GM19351 (cell line): ENCODE results near the gene AVPR1B.
"Not testable (repeated sequence)": the region's sequence is repeated elsewhere in the genome, so short reads cannot be mapped to it uniquely, and the experiment has no call there.

ENCODE experiments used
- ATAC-seq: cut with Tn5 transposase; IDR thresholded peaks from one replicate; pipeline ENCODE4 v1.9.1; 2021; ENCODE audit warnings: mild to moderate bottlenecking, moderate library complexity; ENCODE audit not compliant: unreplicated experiment

Gene AVPR1B

DNA sequence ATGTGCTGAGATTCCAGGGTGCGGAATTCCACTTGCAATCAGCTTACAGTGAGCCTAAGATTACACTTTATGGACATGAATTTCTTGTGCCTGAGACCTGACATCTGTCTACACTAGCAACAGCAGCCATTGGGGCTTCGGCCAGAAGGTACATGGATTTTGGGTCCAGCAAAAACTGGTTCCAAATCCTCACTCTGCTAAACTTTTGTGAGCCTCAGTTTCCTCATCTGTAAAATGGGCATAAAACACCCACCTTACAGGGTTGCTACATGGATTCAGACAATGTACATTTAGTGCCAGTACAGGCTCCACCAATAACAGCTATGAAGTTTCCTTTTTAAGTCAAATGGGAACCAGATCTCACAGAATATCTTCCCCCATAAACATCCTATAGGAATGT is 33.4 kb downstream of the AVPR1B start:
- ATAC-seq, result no peak

GRCh38 chr1:206082831-206083695 is 34.1 kb downstream of the AVPR1B start:
- ATAC-seq, result no peak

DNA sequence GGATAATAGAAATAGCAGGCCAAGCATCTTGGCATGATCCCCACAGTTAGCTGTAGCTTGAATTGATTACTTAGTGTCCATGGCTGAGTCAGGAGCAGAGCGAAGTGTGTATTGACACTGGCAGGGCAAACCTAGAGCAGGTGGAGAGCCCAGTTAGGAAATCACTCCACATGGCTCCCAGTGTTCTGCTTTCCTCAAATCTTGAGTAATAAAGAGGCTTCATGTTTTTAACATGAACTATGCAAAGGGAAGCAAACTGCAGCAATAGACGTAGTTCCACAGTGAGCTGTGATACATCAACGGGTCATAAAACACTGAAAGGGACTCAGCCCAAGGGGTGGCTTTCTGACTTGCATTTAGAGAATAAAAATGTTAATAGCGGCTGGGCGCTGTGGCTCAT is 35.3 kb downstream of the AVPR1B start:
- ATAC-seq, result no peak

DNA sequence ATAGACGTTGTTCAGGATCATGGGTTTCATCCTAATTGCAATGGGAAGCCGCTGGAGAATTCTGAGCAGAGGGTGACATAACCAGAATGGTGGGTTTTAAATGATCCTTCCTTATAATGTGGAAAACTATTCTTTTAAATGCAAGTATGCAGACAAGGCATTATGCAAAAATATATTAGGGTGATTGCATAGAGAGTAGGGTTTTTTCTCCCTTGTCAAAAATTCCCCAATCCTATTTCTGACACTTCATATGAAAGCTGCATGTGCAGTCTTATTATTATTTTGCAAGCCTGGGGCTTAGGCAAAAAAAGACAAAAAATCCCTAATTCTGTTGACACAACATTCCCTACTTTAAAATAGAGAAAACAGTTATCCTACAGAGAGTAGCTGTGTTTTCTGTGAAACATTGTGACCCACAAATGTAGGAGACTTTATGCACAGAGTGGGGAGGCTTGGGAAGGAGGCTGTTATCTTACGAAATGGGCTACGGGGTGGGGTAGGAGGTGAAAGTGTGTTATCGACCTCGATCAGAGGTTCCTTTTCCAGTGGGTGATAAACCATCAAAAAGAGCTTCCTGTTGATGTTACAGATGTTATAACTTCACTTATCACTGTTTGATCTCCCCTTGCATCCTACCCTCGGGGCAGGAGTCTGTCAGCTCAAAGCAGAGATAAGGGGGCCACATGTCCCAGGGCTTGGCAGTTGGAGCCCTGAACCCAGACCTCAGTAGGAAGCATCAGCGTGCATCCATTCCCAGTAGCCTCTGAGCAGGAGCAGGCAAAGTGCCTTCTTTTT is 37.0 kb downstream of the AVPR1B start:
- ATAC-seq, result no peak

DNA sequence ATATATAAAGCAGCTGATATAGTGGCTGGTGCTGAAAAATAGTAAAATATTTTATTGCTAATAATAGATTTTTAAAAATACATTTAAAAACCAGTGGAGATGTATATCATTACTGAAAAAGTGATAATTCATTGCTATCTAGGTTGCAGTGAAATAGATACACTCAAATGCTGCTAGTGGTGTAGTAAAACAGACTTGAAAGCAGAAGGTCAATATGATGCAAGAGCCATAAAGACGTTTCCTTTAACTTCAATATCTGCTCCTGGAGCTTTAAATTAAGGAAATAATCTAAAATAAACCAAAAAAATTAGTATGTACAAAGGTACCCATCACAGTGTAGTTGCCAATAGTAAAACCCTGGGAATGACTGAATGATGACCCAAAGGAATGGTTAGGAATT is 38.1 kb downstream of the AVPR1B start:
- no peak for ATAC-seq

DNA sequence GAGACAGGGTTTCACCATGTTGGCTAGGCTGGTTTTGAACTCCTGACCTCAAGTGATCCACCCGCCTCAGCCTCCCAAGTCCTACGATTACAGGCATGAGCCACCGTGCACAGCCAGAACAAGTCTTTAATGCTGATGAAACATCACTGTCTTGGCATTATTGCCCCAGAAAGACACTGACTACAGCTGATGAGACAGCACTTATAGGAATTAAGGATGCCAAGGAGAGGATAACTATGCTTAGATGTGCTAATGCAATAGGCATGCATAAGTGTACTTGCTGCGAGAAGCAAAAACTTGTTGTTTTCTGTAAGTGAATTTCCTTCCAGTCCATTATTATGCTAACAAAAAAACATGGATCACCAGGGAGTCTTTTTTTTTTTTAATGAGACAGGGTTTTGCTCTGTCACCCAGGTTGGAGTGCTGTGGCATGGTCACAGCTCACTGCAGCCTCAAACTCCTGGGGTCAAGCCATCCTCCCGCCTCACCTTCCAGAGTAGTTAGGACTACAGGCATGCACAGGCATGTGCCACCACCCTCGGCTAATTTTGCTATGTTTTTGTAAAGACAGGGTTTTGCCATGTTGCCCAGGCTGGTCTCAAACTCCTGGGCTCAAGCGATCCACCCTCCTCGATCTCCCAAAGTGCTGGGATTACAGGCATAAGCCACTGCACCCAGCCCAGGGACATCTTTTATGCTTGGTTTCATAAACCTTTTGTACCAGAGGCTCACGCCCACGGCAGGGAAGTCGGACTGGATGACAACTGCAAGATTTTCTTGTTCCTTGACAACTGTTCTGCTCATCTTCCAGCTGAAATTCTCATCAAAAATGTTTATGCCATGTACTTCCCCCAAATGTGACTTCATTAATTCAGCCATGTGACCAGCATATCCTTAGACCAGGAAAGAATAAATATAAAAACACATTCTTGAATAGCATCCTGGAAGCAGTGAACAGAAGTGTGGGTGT is 41.1 kb downstream of the AVPR1B start:
- no peak for ATAC-seq

DNA sequence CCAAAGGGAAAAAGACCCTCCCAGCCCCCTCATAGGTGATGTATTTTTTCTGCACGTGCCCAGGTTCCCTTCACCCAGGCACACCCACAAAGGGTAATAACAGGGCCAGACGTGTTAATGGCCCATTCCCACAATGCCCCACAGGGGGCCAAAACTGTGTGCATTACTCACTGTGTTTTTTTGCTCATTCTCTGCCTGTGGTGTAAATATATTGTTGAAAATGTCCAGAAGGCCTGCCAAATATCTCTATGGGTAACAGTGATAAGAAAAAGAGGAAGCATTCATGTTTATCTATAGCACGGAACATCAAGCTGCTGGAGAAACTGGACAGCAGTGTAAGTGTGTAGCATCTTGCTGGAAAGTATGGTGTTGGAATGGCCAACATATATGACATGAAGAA is 42.3 kb downstream of the AVPR1B start:
- ATAC-seq, result no peak

DNA sequence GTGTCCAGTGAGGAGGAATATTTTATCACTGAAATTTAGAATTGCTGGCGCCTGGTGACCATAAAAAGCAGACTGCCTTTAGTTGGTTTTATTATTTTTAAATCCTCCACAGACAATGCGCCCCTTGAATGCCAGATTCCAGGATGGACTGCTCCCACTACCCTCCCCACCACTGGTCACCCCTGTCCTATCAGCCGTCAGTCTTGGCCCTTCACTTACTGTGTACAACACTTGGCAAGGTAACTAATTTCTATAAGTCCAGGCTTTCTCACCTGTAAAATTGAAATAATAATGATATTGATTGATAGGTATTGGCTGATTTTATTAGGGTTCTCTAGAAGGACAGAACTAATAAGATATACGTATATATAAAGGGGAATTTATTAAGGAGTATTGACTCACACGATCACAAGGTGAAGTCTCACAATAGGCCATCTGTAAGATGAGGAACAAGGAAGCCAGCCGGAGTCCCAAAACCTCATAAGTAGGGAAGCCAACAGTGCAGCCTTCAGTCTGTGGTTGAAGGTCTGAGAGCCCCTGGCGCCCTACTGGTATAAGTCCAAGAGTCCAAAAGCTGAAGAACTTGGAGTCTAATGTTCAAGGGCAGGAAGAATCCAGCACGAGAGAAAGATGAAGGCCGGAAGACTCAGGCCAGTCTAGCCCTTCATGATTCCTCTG is 46.4 kb downstream of the AVPR1B start:
- no peak for ATAC-seq

GRCh38 chr1:206068314-206068713 is 48.9 kb downstream of the AVPR1B start:
- ATAC-seq, result no peak

- no peak for ATAC-seq
Observed at GRCh38 chr1:206067486-206068227, 49.5 kb downstream of the AVPR1B start.

DNA sequence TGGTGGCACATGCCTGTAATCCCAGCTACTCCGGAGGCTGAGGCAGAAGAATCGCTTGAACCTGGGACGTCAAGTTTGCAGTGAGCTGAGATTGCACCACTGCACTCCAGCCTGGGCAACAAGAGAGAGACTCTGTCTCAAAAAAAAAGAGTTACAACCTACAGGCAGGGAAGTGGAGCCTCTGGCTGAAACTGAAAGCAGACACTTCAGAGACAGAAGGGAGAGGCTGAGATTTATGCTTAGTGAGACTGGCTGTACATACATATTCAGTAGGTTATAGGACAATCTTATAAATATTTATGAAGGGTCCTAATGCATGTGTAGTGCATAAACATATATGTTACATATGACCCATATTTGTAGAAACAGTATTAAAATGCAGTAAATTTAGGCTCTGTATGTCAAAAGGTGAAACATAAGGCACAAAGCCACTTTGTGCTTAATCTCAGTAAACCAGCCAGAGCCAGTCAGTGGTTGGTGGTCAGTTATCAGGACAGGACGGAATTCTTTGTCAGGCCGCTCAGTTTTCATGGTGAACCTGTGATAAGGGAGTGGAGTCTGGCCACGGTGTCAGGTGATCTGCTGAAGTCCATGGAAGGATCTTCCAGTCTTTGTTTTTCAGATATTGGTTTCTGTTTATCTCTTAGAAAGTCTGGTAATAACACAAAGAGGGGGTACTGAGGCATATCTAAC is 50.6 kb downstream of the AVPR1B start:
- peak; percentile 85 for ATAC-seq

DNA sequence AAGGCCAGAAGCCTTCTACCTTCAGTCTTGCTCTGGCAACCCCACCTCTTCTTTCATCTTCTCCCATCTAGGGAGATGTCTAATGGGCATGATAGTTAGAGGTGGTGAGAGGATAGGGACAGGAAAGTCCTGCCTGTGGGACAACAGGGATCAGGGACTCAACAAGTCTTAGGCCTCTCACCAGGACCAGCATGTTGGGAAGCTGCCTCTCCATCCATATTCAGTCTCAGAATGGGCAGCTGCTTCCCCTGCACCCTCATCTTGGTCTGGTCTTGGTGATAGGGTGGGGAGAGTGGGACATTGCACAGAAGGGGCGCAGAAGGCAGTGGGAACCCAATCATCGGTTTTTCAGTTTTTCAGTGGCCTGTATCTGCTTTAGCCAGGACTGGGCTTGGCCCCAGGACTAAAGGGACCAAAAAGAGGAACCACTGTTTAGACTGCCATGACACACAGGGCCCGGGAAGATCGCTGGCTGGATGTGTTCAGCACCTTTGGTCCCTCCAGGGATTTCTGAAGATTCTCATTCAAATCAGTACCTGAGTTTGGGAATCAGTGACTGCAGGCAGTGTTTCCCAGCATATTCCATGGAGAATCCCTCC is 51.5 kb downstream of the AVPR1B start:
- no peak for ATAC-seq

DNA sequence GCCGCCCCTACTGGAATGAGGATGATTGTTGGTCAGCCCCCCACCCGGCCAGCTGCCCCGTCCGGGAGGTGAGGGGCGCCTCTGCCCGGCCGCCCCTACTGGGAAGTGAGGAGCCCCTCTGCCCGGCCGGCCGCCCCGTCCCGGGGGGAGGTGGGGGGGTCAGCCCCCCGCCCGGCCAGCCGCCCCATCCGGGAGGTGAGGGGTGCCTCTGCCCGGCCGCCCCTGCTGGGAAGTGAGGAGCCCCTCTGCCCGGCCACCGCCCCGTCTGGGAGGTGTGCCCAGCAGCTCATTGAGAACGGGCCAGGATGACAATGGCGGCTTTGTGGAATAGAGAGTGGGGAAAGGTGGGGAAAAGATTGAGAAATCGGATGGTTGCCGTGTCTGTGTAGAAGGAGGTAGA is 52.7 kb downstream of the AVPR1B start:
- ATAC-seq, result not testable (repeated sequence)

DNA sequence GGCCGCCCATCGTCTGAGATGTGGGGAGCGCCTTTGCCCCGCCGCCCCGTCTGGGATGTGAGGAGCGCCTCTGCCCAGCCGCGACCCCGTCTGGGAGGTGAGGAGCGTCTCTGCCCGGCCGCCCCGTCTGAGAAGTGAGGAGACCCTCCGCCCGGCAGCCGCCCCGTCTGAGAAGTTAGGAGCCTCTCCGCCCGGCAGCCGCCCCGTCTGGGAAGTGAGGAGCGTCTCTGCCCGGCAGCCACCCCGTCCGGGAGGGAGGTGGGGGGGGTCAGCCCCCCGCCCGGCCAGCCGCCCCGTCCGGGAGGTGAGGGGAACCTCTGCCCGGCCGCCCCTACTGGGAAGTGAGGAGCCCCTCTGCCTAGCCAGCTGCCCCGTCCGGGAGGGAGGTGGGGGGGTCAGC is 53.2 kb downstream of the AVPR1B start:
- ATAC-seq, result not testable (repeated sequence)

DNA sequence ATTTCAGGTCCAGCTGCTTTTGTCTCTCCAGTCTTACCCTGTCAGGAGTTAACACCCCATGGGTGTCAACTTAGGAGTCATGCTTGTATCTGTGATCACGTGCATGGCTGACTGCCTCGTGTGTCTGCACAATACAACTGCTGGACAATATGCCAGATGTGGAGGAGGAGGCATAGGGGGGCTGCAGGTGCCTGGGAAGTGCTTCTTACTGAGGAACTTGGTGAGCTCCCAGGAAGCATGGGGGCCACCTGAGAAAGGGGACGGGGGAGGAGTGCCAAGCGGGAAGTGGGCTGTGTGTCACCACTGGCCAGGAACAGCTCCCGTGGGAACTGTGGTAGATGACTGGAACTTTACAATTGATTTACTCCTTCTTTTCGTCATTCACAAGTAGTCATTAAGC is 54.7 kb downstream of the AVPR1B start:
- ATAC-seq, result no peak

DNA sequence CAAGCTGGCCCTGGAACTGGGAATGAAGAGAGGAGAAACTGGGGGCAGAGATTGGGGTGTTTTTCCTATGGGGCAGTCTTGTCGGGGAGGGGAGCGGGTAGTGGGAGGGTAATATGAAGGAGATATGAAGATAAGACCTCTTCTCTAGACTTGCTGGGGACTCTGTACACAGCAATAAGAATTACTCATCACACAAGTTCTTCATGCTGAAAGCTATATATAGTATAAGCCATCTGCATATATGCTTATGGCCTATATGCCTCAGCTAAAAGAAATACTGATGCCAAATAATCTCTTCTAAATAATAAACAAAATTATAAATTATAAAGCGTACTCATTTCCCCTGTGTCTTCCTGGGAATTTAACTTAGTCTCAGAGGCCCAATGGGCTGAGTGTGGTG is 56.3 kb downstream of the AVPR1B start:
- ATAC-seq, result no peak
